SK-N-MC (cell line): ENCODE data around the gene RHOXF2.

ENCODE experiments used
- EZH2 ChIP-seq: fragments of 200-600 bp; sonication (generic); IDR thresholded peaks from one replicate; pipeline ENCODE4 v1.6.1; 2017; ENCODE audit warnings: antibody characterized with exemption
- FOXP2 ChIP-seq: optimal IDR thresholded peaks from 2 replicates; pipeline ENCODE3; 2011; ENCODE audit warnings: mild to moderate bottlenecking, moderate library complexity; ENCODE audit not compliant: insufficient read depth; ENCODE audit errors: extremely low read length, control extremely low read depth
- POLR2AphosphoS5 ChIP-seq: IDR thresholded peaks from 2 replicates; pipeline ENCODE4 v1.6.1; 2012; ENCODE audit warnings: mild to moderate bottlenecking, low read depth, low read length, borderline replicate concordance

DNA sequence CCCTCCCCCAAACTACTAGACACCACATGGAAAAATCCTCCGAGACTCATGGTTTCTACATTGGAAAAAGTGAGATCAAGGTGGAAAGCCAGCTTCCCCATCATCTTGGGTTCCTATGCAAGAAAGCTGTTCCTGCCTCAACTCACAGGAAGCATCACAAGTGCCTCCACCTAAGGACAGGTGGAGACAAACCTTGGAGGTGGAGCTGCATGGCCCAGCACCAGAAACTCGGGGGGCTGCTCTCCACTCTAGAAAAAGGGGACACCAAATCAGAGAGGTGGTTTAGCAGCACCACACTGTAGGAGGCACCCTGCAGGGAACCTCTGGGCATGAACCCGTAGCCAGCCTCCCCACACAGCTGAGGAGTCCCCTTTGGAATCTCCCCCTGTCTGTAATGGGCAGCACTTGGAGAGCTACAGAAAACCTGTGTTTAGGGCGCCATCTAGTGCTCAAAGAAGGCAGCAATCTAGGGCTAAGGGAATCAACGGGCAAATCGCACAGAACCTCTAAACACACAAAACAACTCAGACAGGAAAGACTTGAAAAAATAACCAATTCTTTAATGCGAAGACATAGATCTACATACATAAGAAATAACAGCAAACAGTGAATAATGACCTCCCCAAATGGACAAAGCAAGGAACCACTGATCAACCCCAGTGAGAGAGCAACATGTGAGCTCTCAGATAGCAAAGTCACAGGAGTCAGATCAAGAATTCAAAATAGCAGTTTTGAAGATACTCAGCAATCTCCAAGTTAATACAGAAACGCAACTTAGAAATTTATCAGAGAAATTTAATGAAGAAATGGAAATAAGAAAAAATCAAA is 55.2 kb downstream of the RHOXF2 start:
- TF ChIP-seq POLR2AphosphoS5, result no peak
- no peak for TF ChIP-seq FOXP2
- TF ChIP-seq EZH2, result no peak
